Common myeloid progenitor, CD34-positive (primary cell): Measurements from ENCODE around the gene SSR2.

Source experiments
- CTCF ChIA-PET: fragments of 350-600 bp; sonication (Branson Sonifier 250); formaldehyde crosslinking; loops from one replicate; lab custom pipeline; 2021; ENCODE audit warnings: antibody characterized with exemption; lab: Charles Lee
- POLR2A ChIA-PET: fragments of 350-600 bp; sonication (Branson Sonifier 250); formaldehyde crosslinking; loops from one replicate; lab custom pipeline; 2021; ENCODE audit warnings: antibody characterized with exemption; lab: Charles Lee
- DNase-seq, 3 donors: peaks; one replicate each; pipeline versions ENCODE4 v3.0.0 to v3.0.0-alpha.2; 2013
- H3K27ac ChIP-seq, 2 experiments: 1 replicate in 1 of 2; 2 replicates in 1 of 2; pipeline ENCODE4 v1.7.0; 2013; ENCODE audit warnings: inconsistent platforms in 2 of 2, low read length in 2 of 2, mild to moderate bottlenecking in 2 of 2, low read depth in 1 of 2, moderate library complexity in 1 of 2; ENCODE audit not compliant: severe bottlenecking in 2 of 2, insufficient read depth in 1 of 2, poor library complexity in 1 of 2
- H3K27me3 ChIP-seq, 5 experiments: replicated peaks in 2 of 5; 1 replicate in 3 of 5; 2 replicates in 2 of 5; pipeline versions ENCODE4 v1.6.1 to v1.7.0; 2013; ENCODE audit warnings: low read length in 4 of 5, mild to moderate bottlenecking in 2 of 5, moderate library complexity in 2 of 5, inconsistent platforms in 1 of 5; ENCODE audit not compliant: insufficient read depth in 5 of 5, control insufficient read depth in 4 of 5
- H3K36me3 ChIP-seq, 4 experiments: 1 replicate in 2 of 4; 2 replicates in 2 of 4; pipeline versions ENCODE4 v1.6.1 to v1.7.0; 2013; ENCODE audit warnings: low read length in 3 of 4, control low read depth in 1 of 4, mild to moderate bottlenecking in 1 of 4; ENCODE audit not compliant: control insufficient read depth in 4 of 4, insufficient read depth in 4 of 4
- H3K4me1 ChIP-seq, 4 experiments: 1 replicate in 3 of 4; 2 replicates in 1 of 4; pipeline versions ENCODE4 v1.6.1 to v1.7.1; 2013; ENCODE audit warnings: low read length in 3 of 4, mild to moderate bottlenecking in 3 of 4, control low read depth in 1 of 4, inconsistent platforms in 1 of 4, moderate library complexity in 1 of 4; ENCODE audit not compliant: control insufficient read depth in 4 of 4, insufficient read depth in 4 of 4; ENCODE audit errors: control extremely low read depth in 1 of 4
- H3K4me3 ChIP-seq, 7 experiments: 1 replicate in 4 of 7; 2 replicates in 3 of 7; pipeline versions ENCODE4 v1.5.1 to v1.7.0; 2013; ENCODE audit warnings: mild to moderate bottlenecking in 7 of 7, low read length in 6 of 7, moderate library complexity in 6 of 7, inconsistent platforms in 2 of 7, low read depth in 2 of 7, control low read depth in 1 of 7; ENCODE audit not compliant: insufficient read depth in 4 of 7, control insufficient read depth in 1 of 7; ENCODE audit errors: extremely low read depth in 1 of 7
- H3K9me3 ChIP-seq, 5 experiments: 1 replicate in 4 of 5; 2 replicates in 1 of 5; pipeline versions ENCODE4 v1.6.1 to v1.7.1; 2013; ENCODE audit warnings: low read length in 4 of 5, mild to moderate bottlenecking in 2 of 5, inconsistent platforms in 1 of 5, low read depth in 1 of 5, moderate library complexity in 1 of 5; ENCODE audit not compliant: control insufficient read depth in 4 of 5, insufficient read depth in 2 of 5; ENCODE audit errors: control extremely low read depth in 1 of 5
- WGBS: methylation state at CpG from one replicate; pipeline ENCODE4 v1.1.5; 2013; ENCODE audit not compliant: insufficient coverage; 5-methylcytosine and 5-hydroxymethylcytosine counted together

The SSR2 gene

DNA sequence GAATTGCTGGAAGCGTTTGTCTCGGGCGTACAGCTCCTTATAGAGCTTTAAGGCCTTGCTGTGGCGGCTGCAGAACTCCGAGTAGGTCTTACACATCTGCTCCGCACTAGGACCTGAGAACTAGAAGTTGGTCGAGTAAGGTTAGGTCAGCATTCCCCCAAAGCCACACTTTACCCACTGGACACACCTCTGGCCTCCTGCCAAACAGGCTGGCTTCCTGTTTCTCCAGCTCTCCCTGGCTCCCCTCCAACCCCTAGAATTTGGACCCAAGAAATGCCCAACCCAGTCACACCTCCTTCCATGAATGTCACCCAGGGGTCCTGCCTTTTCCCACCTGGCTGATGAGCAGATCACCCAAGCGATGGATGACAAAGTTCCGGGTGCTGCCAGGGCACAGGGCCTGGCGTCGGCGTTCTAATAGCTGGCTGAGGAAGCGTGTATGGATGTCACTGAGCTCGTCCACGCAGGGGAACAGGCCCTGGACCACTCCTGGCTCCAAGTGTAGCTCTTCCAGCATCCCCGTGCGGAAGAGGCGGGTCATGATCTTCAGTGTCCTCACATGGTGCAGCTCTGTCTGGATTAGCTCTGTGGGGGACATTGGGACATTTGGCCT is 58.0 kb downstream of the SSR2 start:
- no peak for DNase-seq
- Histone ChIP-seq H3K27me3 (no peaks in the 10 kb centered on the region), H3K27ac (peak overlapping the region in 1 of 2 experiments; percentile 40), H3K9me3 (no peaks in the 10 kb centered on the region), H3K4me3 (no peak overlapping the region), H3K4me1 (peaks cover 0 to 36% (median 21%) of the 10 kb centered on the region in 4 experiments), H3K36me3 (peaks cover 43 to 88% (median 74%) of the 10 kb centered on the region in 4 experiments)
- 92% methylated on average over 16 of the region's 18 CpGs for WGBS
- CTCF ChIA-PET: interaction anchor here (1.0 to 11.9 kb wide), 7 partner anchors 10 to 35 kb away, joined by 3 to 208 read pairs (median 6); partner anchors contain the start of gene ARHGEF2
- POLR2A ChIA-PET: interaction anchor here (1.8 kb wide), 1 partner anchor 14 kb away, joined by 8 read pairs; no protein-coding TSS in a partner anchor

DNA sequence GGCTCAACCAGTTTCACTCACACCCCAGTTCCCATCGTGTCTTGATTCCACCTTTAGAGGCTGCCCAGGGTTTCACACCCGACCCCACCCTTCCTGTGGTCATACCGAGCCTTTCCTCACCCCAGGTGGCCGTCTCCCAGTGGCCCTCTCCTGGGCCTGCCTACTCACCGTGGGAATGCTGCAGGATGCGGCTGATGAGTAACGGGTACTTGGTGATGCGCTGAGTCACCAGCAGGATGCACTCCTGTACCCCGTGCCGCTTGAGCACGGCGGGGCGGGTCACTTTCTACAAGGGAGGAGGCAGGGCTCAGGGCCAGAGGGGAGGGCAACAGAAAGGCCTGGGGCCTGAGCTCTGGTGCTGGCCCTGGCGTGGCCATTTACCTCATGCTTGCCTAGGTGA is 58.8 kb downstream of the SSR2 start:
- ChIA-PET CTCF (interaction anchor here (1.0 to 11.9 kb wide), 6 partner anchors 10 to 104 kb away, joined by 3 to 208 read pairs (median 12); partner anchors contain the start of gene ARHGEF2), POLR2A (interaction anchor here (1.0 to 1.8 kb wide), 2 partner anchors 13 to 15 kb away, joined by 3 to 8 read pairs; no protein-coding TSS in a partner anchor)
- Histone ChIP-seq H3K9me3 (no peaks in the 10 kb centered on the region), H3K27me3 (no peaks in the 10 kb centered on the region), H3K36me3 (peaks cover 43 to 90% (median 74%) of the 10 kb centered on the region in 4 experiments), H3K4me1 (peaks cover 0 to 28% (median 13%) of the 10 kb centered on the region in 4 experiments), H3K4me3 (no peak overlapping the region), H3K27ac (peak overlapping the region in 1 of 2 experiments; percentile 40)
- peak in 2 of 3 donors; percentile 31 to 53 for DNase-seq
- WGBS: 36% methylated on average over 9 of the region's 14 CpGs

DNA sequence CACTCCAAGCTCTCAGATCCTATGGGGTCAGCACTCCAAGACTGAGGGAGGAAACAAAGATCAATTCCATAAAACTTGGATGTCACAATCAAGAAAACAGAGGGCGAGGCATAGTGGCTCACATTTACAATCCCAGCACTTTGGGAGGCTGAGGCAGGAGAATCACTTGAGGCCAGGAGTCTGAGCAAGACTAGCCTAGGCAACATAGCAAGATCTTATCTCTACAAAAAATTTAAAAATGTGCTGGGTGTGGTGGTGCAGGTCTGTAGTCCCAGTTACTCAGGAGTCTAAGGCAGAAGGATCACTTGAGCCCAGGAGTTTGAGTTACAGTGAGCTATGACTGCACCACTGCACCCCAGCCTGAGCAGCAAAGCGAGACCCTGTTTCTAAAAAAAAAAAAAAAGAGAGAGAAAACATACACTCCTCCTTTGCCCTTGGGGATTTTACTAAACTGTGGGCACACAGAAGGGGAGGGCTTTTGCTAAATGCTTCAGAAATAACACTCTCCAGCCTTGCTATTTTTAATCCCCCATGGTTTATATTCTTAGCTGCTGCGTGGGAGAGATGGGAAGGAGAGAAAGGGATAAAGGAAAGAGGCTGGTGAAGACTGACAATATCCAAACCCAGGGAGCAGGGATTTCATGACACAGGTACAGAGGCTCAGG is 60.5 kb downstream of the SSR2 start:
- Histone ChIP-seq H3K27ac (peak overlapping the region in 1 of 2 experiments; percentile 12), H3K4me3 (no peak overlapping the region), H3K27me3 (no peaks in the 10 kb centered on the region), H3K4me1 (peaks cover 0 to 15% (median 5%) of the 10 kb centered on the region in 4 experiments), H3K36me3 (peaks cover 36 to 89% (median 67%) of the 10 kb centered on the region in 4 experiments), H3K9me3 (no peaks in the 10 kb centered on the region)
- ChIA-PET POLR2A (interaction anchor here (0.7 kb wide), 1 partner anchor 12 kb away, joined by 5 read pairs; no protein-coding TSS in a partner anchor), CTCF (interaction anchor here (0.8 to 11.9 kb wide), 5 partner anchors 11 to 34 kb away, joined by 3 to 208 read pairs (median 4); partner anchors contain the start of gene ARHGEF2)
- no peak for DNase-seq
- WGBS: 100% methylated on average over 1 of the region's 3 CpGs
